H1 (cell line): ENCODE measurements around the gene CYP2B6. TPM values are rescaled to one million over a fixed set of nuclear protein-coding genes. Genes with fewer than 3 reads are reported as not detected.

ENCODE experiments used
- CTCF ChIA-PET: fragments of 300-600 bp; sonication (Branson Sonifier 250); formaldehyde crosslinking; loops from one replicate; lab custom pipeline; 2021; ENCODE audit not compliant: partially characterized antibody; lab: Charles Lee
- POLR2A ChIA-PET: fragments of 300-600 bp; sonication (Branson Sonifier 250); formaldehyde crosslinking; loops from one replicate; lab custom pipeline; 2021; ENCODE audit warnings: inconsistent platforms; ENCODE audit not compliant: partially characterized antibody; lab: Charles Lee
- DNase-seq, 2 experiments: peaks; one replicate each; pipeline versions ENCODE4 v3.0.0 to v3.0.0-alpha.2; 2010 to 2022; ENCODE audit warnings: low spot score in 2 of 2, low read depth in 1 of 2, mixed read lengths in 1 of 2
- FAIRE-seq: peaks from 2 replicates; lab custom pipeline; 2011; peaks lifted over from hg19 to GRCh38; lab: Jason Lieb, UNC
- H2AFZ ChIP-seq: 2 replicates; pipeline ENCODE4 v1.8.1; 2012; ENCODE audit warnings: low read length, inconsistent platforms
- H2AK5ac ChIP-seq: 2 replicates; pipeline ENCODE4 v1.6.1; 2013; ENCODE audit warnings: low read depth, low read length
- H2BK120ac ChIP-seq: replicated peaks from 2 replicates; pipeline ENCODE3; 2013; ENCODE audit warnings: low read depth, low read length, inconsistent platforms
- H2BK12ac ChIP-seq: 2 replicates; pipeline ENCODE4 v1.6.1; 2013; ENCODE audit warnings: low read depth, low read length
- H2BK15ac ChIP-seq: 2 replicates; pipeline ENCODE4 v1.6.1; 2013; ENCODE audit warnings: low read length
- H2BK20ac ChIP-seq: 2 replicates; pipeline ENCODE4 v1.6.1; 2013; ENCODE audit warnings: low read length
- H2BK5ac ChIP-seq: 2 replicates; pipeline ENCODE4 v1.6.1; 2013; ENCODE audit warnings: low read depth, low read length
- H3K14ac ChIP-seq: 2 replicates; pipeline ENCODE4 v1.6.1; 2013; ENCODE audit warnings: inconsistent platforms; ENCODE audit not compliant: insufficient read length
- H3K18ac ChIP-seq: 2 replicates; pipeline ENCODE4 v1.6.1; 2013; ENCODE audit warnings: low read length; ENCODE audit errors: extremely low read depth
- H3K23ac ChIP-seq: 2 replicates; pipeline ENCODE4 v1.6.1; 2013; ENCODE audit warnings: inconsistent platforms; ENCODE audit not compliant: insufficient read length
- H3K23me2 ChIP-seq: 2 replicates; pipeline ENCODE4 v1.6.1; 2013; ENCODE audit warnings: low read depth, low read length
- H3K27ac ChIP-seq: 2 replicates; pipeline ENCODE4 v1.6.1; 2011; ENCODE audit warnings: low read depth, low read length, inconsistent platforms
- H3K27me3 ChIP-seq, 4 experiments: replicated peaks in 1 of 4; 1 replicate in 1 of 4; 2 replicates in 3 of 4; pipeline versions ENCODE4 v1.6.1 to v1.8.1; 2011 to 2013; ENCODE audit warnings: low read length in 3 of 4, mild to moderate bottlenecking in 3 of 4, inconsistent platforms in 2 of 4, mixed read lengths in 2 of 4, moderate library complexity in 1 of 4; ENCODE audit not compliant: control insufficient read depth in 3 of 4, insufficient read depth in 3 of 4; ENCODE audit errors: extremely low read depth in 1 of 4
- H3K36me3 ChIP-seq, 4 experiments: 2 replicates each; pipeline versions ENCODE4 v1.6.1 to v1.8.1; 2011 to 2013; ENCODE audit warnings: mild to moderate bottlenecking in 4 of 4, low read length in 3 of 4, moderate library complexity in 2 of 4, control low read depth in 1 of 4, inconsistent platforms in 1 of 4; ENCODE audit not compliant: insufficient read depth in 4 of 4, control insufficient read depth in 2 of 4
- H3K4ac ChIP-seq: replicated peaks from 2 replicates; pipeline ENCODE3; 2013; ENCODE audit warnings: low read length, low read depth, mixed read lengths, inconsistent platforms; ENCODE audit not compliant: insufficient read length
- H3K4me1 ChIP-seq, 4 experiments: replicated peaks in 1 of 4; 1 replicate in 1 of 4; 2 replicates in 3 of 4; pipeline versions ENCODE4 v1.6.1 to v1.8.1; 2011 to 2013; ENCODE audit warnings: low read length in 3 of 4, inconsistent platforms in 2 of 4, mixed read lengths in 1 of 4; ENCODE audit not compliant: insufficient read depth in 4 of 4, control insufficient read depth in 3 of 4
- H3K4me2 ChIP-seq, 2 experiments: 2 replicates each; pipeline versions ENCODE4 v1.6.1 to v1.8.1; 2011 to 2013; ENCODE audit warnings: low read depth in 2 of 2, low read length in 2 of 2, control low read depth in 1 of 2, inconsistent platforms in 1 of 2, mild to moderate bottlenecking in 1 of 2; ENCODE audit not compliant: insufficient read depth in 1 of 2
- H3K4me3 ChIP-seq, 4 experiments: fragments of 200-600, 300-600 bp in 1 of 4; sonication (generic), shearing (Covaris generic), sonication (Bioruptor Twin) in 1 of 4; 2 replicates each; pipeline versions ENCODE4 v1.5.1 to v1.8.1; 2011 to 2016; ENCODE audit warnings: low read length in 4 of 4, low read depth in 3 of 4, control low read depth in 2 of 4, inconsistent platforms in 2 of 4, mild to moderate bottlenecking in 2 of 4, mixed read lengths in 1 of 4, moderate library complexity in 1 of 4; ENCODE audit not compliant: insufficient read depth in 2 of 4; ENCODE audit errors: extremely low read depth in 1 of 4
- H3K56ac ChIP-seq: replicated peaks from 2 replicates; pipeline ENCODE3; 2013; ENCODE audit warnings: low read depth, mild to moderate bottlenecking, mixed read lengths, low read length, inconsistent platforms; ENCODE audit not compliant: insufficient read length
- H3K79me1 ChIP-seq: 2 replicates; pipeline ENCODE4 v1.6.1; 2013; ENCODE audit warnings: low read depth, low read length, control low read depth
- H3K79me2 ChIP-seq, 2 experiments: 2 replicates each; pipeline versions ENCODE4 v1.6.1 to v1.8.1; 2012 to 2013; ENCODE audit warnings: low read length in 2 of 2, mild to moderate bottlenecking in 2 of 2, inconsistent platforms in 1 of 2; ENCODE audit not compliant: insufficient read depth in 2 of 2, control insufficient read depth in 1 of 2
- H3K9ac ChIP-seq, 4 experiments: replicated peaks in 1 of 4; 1 replicate in 1 of 4; 2 replicates in 3 of 4; pipeline versions ENCODE4 v1.6.1 to v1.8.1; 2011 to 2013; ENCODE audit warnings: low read depth in 3 of 4, low read length in 3 of 4, control low read depth in 2 of 4, mild to moderate bottlenecking in 2 of 4, moderate library complexity in 2 of 4, inconsistent platforms in 1 of 4; ENCODE audit errors: extremely low read depth in 1 of 4
- H3K9me3 ChIP-seq, 2 experiments: 2 replicates each; pipeline versions ENCODE4 v1.6.1 to v1.8.1; 2012 to 2013; ENCODE audit warnings: mild to moderate bottlenecking in 2 of 2, moderate library complexity in 2 of 2, control low read depth in 1 of 2, inconsistent platforms in 1 of 2, low read depth in 1 of 2, low read length in 1 of 2, mixed read lengths in 1 of 2; ENCODE audit not compliant: insufficient read depth in 2 of 2
- H4K20me1 ChIP-seq, 2 experiments: replicated peaks in 1 of 2; 2 replicates each; pipeline versions ENCODE3 to v1.8.1; 2011 to 2013; ENCODE audit warnings: inconsistent platforms in 2 of 2, low read length in 2 of 2, mild to moderate bottlenecking in 1 of 2; ENCODE audit not compliant: insufficient read depth in 2 of 2, control insufficient read depth in 1 of 2
- H4K5ac ChIP-seq: 2 replicates; pipeline ENCODE4 v1.6.1; 2013; ENCODE audit warnings: low read length, low read depth, mixed read lengths, inconsistent platforms; ENCODE audit not compliant: insufficient read length
- H4K8ac ChIP-seq: 2 replicates; pipeline ENCODE4 v1.8.0; 2013; ENCODE audit warnings: mild to moderate bottlenecking, moderate library complexity, low read length, inconsistent platforms; ENCODE audit not compliant: insufficient read depth; ENCODE audit errors: extremely low read depth
- H4K91ac ChIP-seq: replicated peaks from 2 replicates; pipeline ENCODE3; 2013; ENCODE audit warnings: low read length, mixed read lengths, inconsistent platforms; ENCODE audit not compliant: insufficient read length
- ASH2L ChIP-seq: fragments of 200-600, 300-600 bp; sonication (generic); IDR thresholded peaks from one replicate; pipeline ENCODE4 v1.7.1; 2017; ENCODE audit warnings: low read length
- GABPA ChIP-seq: IDR thresholded peaks from 2 replicates; pipeline ENCODE4 v1.6.1; 2011; ENCODE audit warnings: mild to moderate bottlenecking, low read length, moderate library complexity, borderline replicate concordance; ENCODE audit not compliant: insufficient read depth
- KDM4A ChIP-seq: IDR thresholded peaks from one replicate; pipeline ENCODE4 v1.7.1; 2012; ENCODE audit warnings: low read depth, mild to moderate bottlenecking, moderate library complexity, low read length, inconsistent platforms; ENCODE audit not compliant: severe bottlenecking
- POLR2A ChIP-seq, 2 experiments: IDR thresholded peaks; 1 replicate in 1 of 2; 2 replicates in 1 of 2; pipeline ENCODE4 v1.6.1; 2011; ENCODE audit warnings: low read depth in 2 of 2, low read length in 2 of 2, mild to moderate bottlenecking in 2 of 2; ENCODE audit errors: control extremely low read depth in 1 of 2
- RXRA ChIP-seq: IDR thresholded peaks from 2 replicates; pipeline ENCODE4 v1.6.1; 2011; ENCODE audit warnings: low read depth, mild to moderate bottlenecking, low read length, moderate library complexity; ENCODE audit not compliant: insufficient read depth
- SIX5 ChIP-seq: IDR thresholded peaks from 2 replicates; pipeline ENCODE4 v1.6.1; 2011; ENCODE audit warnings: mild to moderate bottlenecking, low read depth, low read length
- SP2 ChIP-seq: IDR thresholded peaks from 2 replicates; pipeline ENCODE4 v1.6.1; 2012; ENCODE audit warnings: mild to moderate bottlenecking, low read length, inconsistent platforms
- WGBS, 2 experiments: shearing (Covaris generic) in 1 of 2; methylation state at CpG; one replicate each; pipeline versions ENCODE4 v1.1.6 to v1.1.7; 2013 to 2015; ENCODE audit warnings: low lambda C conversion rate in 2 of 2, mixed read lengths in 2 of 2, inconsistent platforms in 1 of 2, low coverage in 1 of 2, missing lambda C conversion rate in 1 of 2; ENCODE audit not compliant: insufficient replicate concordance in 2 of 2, insufficient coverage in 1 of 2, insufficient read length in 1 of 2; ENCODE audit errors: extremely low coverage in 1 of 2, missing lambda C conversion rate in 1 of 2; 5-methylcytosine and 5-hydroxymethylcytosine counted together
- polyA plus RNA-seq, 7 experiments: library from polyadenylated mRNA; depleted of rRNA in 3 of 7; stranded (reverse) in 5 of 7; unstranded in 2 of 7; fragments of >200 nt in 5 of 7; fragments of 200-250 nt in 2 of 7; gene quantifications; 1 replicate in 5 of 7; 2 replicates in 1 of 7; 4 replicates in 1 of 7; pipeline versions ENCODE4 v1.2.1 to v1.2.3, GENCODE V29; 2011 to 2013; ENCODE audit warnings: missing spikeins in 2 of 7, mixed read lengths in 2 of 7
- total RNA-seq: library from RNA; stranded (reverse); fragmentation: NEBNext Ultra II Directional; extraction: Animal tissue kit (Norgen Biotek cat#: 25700); gene quantifications from 2 replicates; pipeline ENCODE4 v1.2.1, GENCODE V29; 2021

The CYP2B6 gene
- total and polyA plus RNA-seq, 2 of the 8 experiments (the other 6 are each of a cell fraction or from before 2014, with no cell fraction given), result 2.8 to 5.4 TPM

DNA sequence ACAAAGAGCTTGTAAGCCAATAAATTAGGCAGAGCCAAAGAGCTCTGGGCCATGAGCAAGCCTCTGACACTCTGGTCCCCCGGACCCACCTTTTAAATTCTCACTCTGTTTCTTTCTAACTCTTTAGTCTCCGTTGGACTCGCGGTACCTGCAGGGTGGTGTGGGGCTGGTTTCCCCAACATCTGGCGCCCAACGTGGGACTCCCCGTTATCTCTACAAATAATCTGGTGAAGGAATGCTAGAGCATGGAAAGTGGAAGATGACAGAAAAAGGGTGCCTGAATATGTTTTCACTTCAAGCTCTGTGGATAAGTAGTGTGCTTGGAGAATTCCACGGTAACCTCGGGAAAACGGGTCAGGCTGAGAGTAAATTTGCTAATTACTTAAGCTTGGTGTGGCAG is 36.5 kb upstream of the CYP2B6 start:
- H3K79me1 ChIP-seq, result no peaks in the 10 kb centered on the region
- H4K20me1 ChIP-seq, result no peaks in the 10 kb centered on the region
- no peaks in the 10 kb centered on the region for H3K4me1 ChIP-seq
- FAIRE-seq, result no peak
- ChIA-PET CTCF (interaction anchor here (0.6 to 1.4 kb wide), 3 partner anchors 10 to 45 kb away, joined by 3 read pairs; no protein-coding TSS in a partner anchor), POLR2A (no interaction called here)
- H3K27me3 ChIP-seq, result no peaks in the 10 kb centered on the region
- H3K56ac ChIP-seq, result no peak overlapping the region
- H3K79me2 ChIP-seq, result no peaks in the 10 kb centered on the region
- H4K8ac ChIP-seq, result no peak overlapping the region
- no peak overlapping the region for H2BK120ac ChIP-seq
- H3K14ac ChIP-seq, result no peak overlapping the region
- no peak overlapping the region for H3K4me2 ChIP-seq
- no peak overlapping the region for H4K5ac ChIP-seq
- no peak overlapping the region for H3K4ac ChIP-seq
- no peak overlapping the region for H3K9ac ChIP-seq
- H2BK12ac ChIP-seq, result no peak overlapping the region
- H3K36me3 ChIP-seq, result no peaks in the 10 kb centered on the region
- H2BK20ac ChIP-seq, result no peak overlapping the region
- no peak overlapping the region for H2AK5ac ChIP-seq
- H3K23me2 ChIP-seq, result no peaks in the 10 kb centered on the region
- no peak for DNase-seq
- WGBS, 2 experiments, result 93% methylated on average over 10 of the region's 10 CpGs; no CpG with 5 or more reads in 1 of the 2 experiments
- no peak overlapping the region for H4K91ac ChIP-seq
- no peak overlapping the region for H3K23ac ChIP-seq
- no peak overlapping the region for H3K27ac ChIP-seq
- no peak overlapping the region for H2AFZ ChIP-seq
- TF ChIP-seq SIX5 (no peak), KDM4A (no peak), GABPA (no peak), POLR2A (IDR thresholded peaks at IDR 0.05; ENCODE audit: control extremely low read depth in 1 of 2, low read depth in 2 of 2, low read length in 2 of 2) (no peak), SP2 (no peak), RXRA (no peak), ASH2L (no peak)
- no peak overlapping the region for H3K18ac ChIP-seq
- H2BK5ac ChIP-seq, result no peak overlapping the region
- H3K4me3 ChIP-seq, result no peak overlapping the region
- peaks cover 32 to 38% of the 10 kb centered on the region in 2 experiments for H3K9me3 ChIP-seq
- H2BK15ac ChIP-seq, result no peak overlapping the region
